Left ventricle myocardium inferior (tissue), 1 donor: ENCODE results near the gene SLC37A1. TPM values are rescaled to one million over a fixed set of nuclear protein-coding genes. Genes with fewer than 3 reads are reported as not detected.
A peak's percentile ranks its signal among the peaks of the same experiment; 100 is the strongest.

Experiments used
- DNase-seq: peaks from one replicate; pipeline ENCODE4 v3.0.0-alpha.2; 2020
- H3K27ac ChIP-seq: fragments of 200-600 bp; replicated peaks from 2 replicates; pipeline ENCODE4 v1.8.0; 2021
- H3K27me3 ChIP-seq: fragments of 200-600 bp; 2 replicates; pipeline ENCODE4 v1.8.0; 2021; ENCODE audit warnings: low read depth
- H3K36me3 ChIP-seq: fragments of 200-600 bp; 2 replicates; pipeline ENCODE4 v1.8.0; 2021
- H3K4me1 ChIP-seq: fragments of 200-600 bp; 2 replicates; pipeline ENCODE4 v1.8.0; 2021
- H3K4me3 ChIP-seq: fragments of 200-600 bp; 2 replicates; pipeline ENCODE4 v1.8.0; 2021; ENCODE audit warnings: mild to moderate bottlenecking, moderate library complexity
- H3K9me3 ChIP-seq: fragments of 200-600 bp; replicated peaks from 2 replicates; pipeline ENCODE4 v1.8.0; 2021
- CTCF ChIP-seq: fragments of 200-600 bp; IDR thresholded peaks from 2 replicates; pipeline ENCODE4 v1.8.0; 2021; ENCODE audit warnings: antibody characterized with exemption, mild to moderate bottlenecking, borderline replicate concordance
- intact Hi-C: fragments of 100-400 bp; cut with micrococcal nuclease; formaldehyde crosslinking; loops from one replicate; pipeline ENCODE4 v1.11.0; 2022
- total RNA-seq: library from RNA; stranded (reverse); fragmentation: NEBNext Ultra II Directional; extraction: Animal tissue kit (Norgen Biotek cat#: 25700); gene quantifications from one replicate; pipeline ENCODE4 v1.2.1, GENCODE V29; 2021
- donor health status: DM: no; HTN: yes; CAD: no; lungs with severe emphysema.

Gene SLC37A1
- total RNA-seq, 1 donor from 2014 or later, result 3.8 TPM

GRCh38 chr21:42570841-42571387 is 57.3 kb downstream of the SLC37A1 start:
- no peak for TF ChIP-seq CTCF
- DNase-seq, result no peak
- Histone ChIP-seq H3K9me3 (peaks cover 3% of the 10 kb centered on the region), H3K4me1 (no peaks in the 10 kb centered on the region), H3K4me3 (no peak overlapping the region), H3K27ac (no peak overlapping the region), H3K27me3 (no peaks in the 10 kb centered on the region), H3K36me3 (peaks cover 43% of the 10 kb centered on the region)
- intact Hi-C loops, result no loop called here

- no peaks in the 10 kb centered on the region for H3K4me1 ChIP-seq
- H3K4me3 ChIP-seq, result no peak overlapping the region
- H3K9me3 ChIP-seq, result peaks cover 10% of the 10 kb centered on the region
- intact Hi-C loops, result no loop called here
- no peak overlapping the region for H3K27ac ChIP-seq
- H3K36me3 ChIP-seq, result peaks cover 49% of the 10 kb centered on the region
- TF ChIP-seq CTCF, result no peak
- H3K27me3 ChIP-seq, result no peaks in the 10 kb centered on the region
- no peak for DNase-seq
Observed at GRCh38 chr21:42571391-42572150, 57.9 kb downstream of the SLC37A1 start.

- Histone ChIP-seq H3K4me1 (no peaks in the 10 kb centered on the region), H3K27me3 (no peaks in the 10 kb centered on the region), H3K27ac (no peak overlapping the region), H3K36me3 (peaks cover 45% of the 10 kb centered on the region), H3K4me3 (no peak overlapping the region), H3K9me3 (peaks cover 18% of the 10 kb centered on the region)
- TF ChIP-seq CTCF, result no peak
- DNase-seq, result no peak
- intact Hi-C loops, result no loop called here
Observed at GRCh38 chr21:42572906-42573495, 59.3 kb downstream of the SLC37A1 start.

- H3K4me1 ChIP-seq, result no peaks in the 10 kb centered on the region
- H3K27ac ChIP-seq, result no peak overlapping the region
- H3K4me3 ChIP-seq, result no peak overlapping the region
- TF ChIP-seq CTCF, result peak; percentile 29
- no peak for DNase-seq
- H3K27me3 ChIP-seq, result no peaks in the 10 kb centered on the region
- peaks cover 33% of the 10 kb centered on the region for H3K36me3 ChIP-seq
- H3K9me3 ChIP-seq, result peaks cover 18% of the 10 kb centered on the region
- intact Hi-C loops, result no loop called here
Observed at GRCh38 chr21:42574234-42575027, 60.8 kb downstream of the SLC37A1 start.

- DNase-seq, result no peak
- TF ChIP-seq CTCF, result no peak
- peaks cover 18% of the 10 kb centered on the region for H3K9me3 ChIP-seq
- H3K27me3 ChIP-seq, result no peaks in the 10 kb centered on the region
- no peaks in the 10 kb centered on the region for H3K4me1 ChIP-seq
- H3K4me3 ChIP-seq, result no peak overlapping the region
- H3K36me3 ChIP-seq, result peaks cover 29% of the 10 kb centered on the region
- no peak overlapping the region for H3K27ac ChIP-seq
- intact Hi-C loops, result no loop called here
Observed at GRCh38 chr21:42575111-42575510, 61.5 kb downstream of the SLC37A1 start.
